CD14-positive monocyte (primary cell): ENCODE data around the gene BCO1. TPM values are rescaled to one million over a fixed set of nuclear protein-coding genes. Genes with fewer than 3 reads are reported as not detected.

Experiments
- DNase-seq, 3 donors: peaks; one replicate each; pipeline ENCODE4 v3.0.0-alpha.2; 2011 to 2022
- H2AFZ ChIP-seq: 2 replicates; pipeline ENCODE4 v1.6.0; 2012; ENCODE audit warnings: mild to moderate bottlenecking, low read depth, low read length, inconsistent platforms; ENCODE audit not compliant: insufficient read depth, poor library complexity, severe bottlenecking
- H3K27ac ChIP-seq, 2 donors: 1 replicate in 1 of 2; 2 replicates in 1 of 2; pipeline ENCODE4 v1.5.1; 2012 to 2013; ENCODE audit warnings: low read length in 2 of 2, control low read depth in 1 of 2, inconsistent platforms in 1 of 2, low read depth in 1 of 2, mild to moderate bottlenecking in 1 of 2
- H3K27me3 ChIP-seq, 2 donors: one replicate each; pipeline versions ENCODE4 v1.6.0 to v1.6.1; 2011 to 2013; ENCODE audit warnings: low read length in 2 of 2; ENCODE audit not compliant: control insufficient read depth in 2 of 2, insufficient read depth in 2 of 2
- H3K36me3 ChIP-seq, 2 donors: replicated peaks in 1 of 2; 1 replicate in 1 of 2; 2 replicates in 1 of 2; pipeline versions ENCODE4 v1.5.1 to v1.6.1; 2012 to 2013; ENCODE audit warnings: low read length in 2 of 2, control low read depth in 1 of 2, inconsistent platforms in 1 of 2, mild to moderate bottlenecking in 1 of 2; ENCODE audit not compliant: insufficient read depth in 2 of 2, control insufficient read depth in 1 of 2
- H3K4me1 ChIP-seq, 2 donors: 1 replicate in 1 of 2; 2 replicates in 1 of 2; pipeline versions ENCODE4 v1.5.1 to v1.6.1; 2012 to 2013; ENCODE audit warnings: low read length in 2 of 2, control low read depth in 1 of 2, inconsistent platforms in 1 of 2, mild to moderate bottlenecking in 1 of 2, moderate library complexity in 1 of 2; ENCODE audit not compliant: insufficient read depth in 2 of 2, control insufficient read depth in 1 of 2
- H3K4me2 ChIP-seq: replicated peaks from 2 replicates; pipeline ENCODE3; 2012; ENCODE audit warnings: low read length, moderate library complexity, mild to moderate bottlenecking; ENCODE audit not compliant: poor library complexity, severe bottlenecking; ENCODE audit errors: extremely low read depth
- H3K4me3 ChIP-seq, 3 experiments: fragments of 200-600 bp in 1 of 3; sonication (generic) in 1 of 3; replicated peaks in 1 of 3; 1 replicate in 2 of 3; 2 replicates in 1 of 3; pipeline ENCODE4 v1.5.1; 2011 to 2013; ENCODE audit warnings: low read length in 3 of 3, mild to moderate bottlenecking in 3 of 3, control low read depth in 2 of 3, low read depth in 2 of 3, inconsistent platforms in 1 of 3, moderate library complexity in 1 of 3
- H3K79me2 ChIP-seq: 2 replicates; pipeline ENCODE4 v1.6.0; 2012; ENCODE audit warnings: mild to moderate bottlenecking, control low read depth, inconsistent platforms, low read length, moderate library complexity; ENCODE audit not compliant: insufficient read depth
- H3K9ac ChIP-seq: 2 replicates; pipeline ENCODE4 v1.6.0; 2017; ENCODE audit warnings: low read length, mild to moderate bottlenecking; ENCODE audit not compliant: insufficient read depth, poor library complexity, severe bottlenecking
- H3K9me3 ChIP-seq, 2 donors: replicated peaks in 1 of 2; 1 replicate in 1 of 2; 2 replicates in 1 of 2; pipeline versions ENCODE4 v1.5.1 to v1.6.1; 2012 to 2013; ENCODE audit warnings: low read length in 2 of 2, control low read depth in 1 of 2; ENCODE audit not compliant: control insufficient read depth in 1 of 2, insufficient read depth in 1 of 2
- H4K20me1 ChIP-seq: 2 replicates; pipeline ENCODE4 v1.6.0; 2012; ENCODE audit warnings: mild to moderate bottlenecking, low read length, control low read depth, moderate library complexity; ENCODE audit not compliant: insufficient read depth
- H3K27ac Mint-ChIP-seq, 7 donors: one replicate each; pipeline ENCODE4 v1.8.0; 2020; ENCODE audit warnings: mild to moderate bottlenecking in 7 of 7, mixed read lengths in 7 of 7, moderate library complexity in 6 of 7, inconsistent platforms in 2 of 7
- H3K27me3 Mint-ChIP-seq, 3 donors: one replicate each; pipeline ENCODE4 v1.8.0; 2021 to 2022; ENCODE audit warnings: low read depth in 3 of 3, mild to moderate bottlenecking in 3 of 3, mixed read lengths in 3 of 3, moderate library complexity in 3 of 3, inconsistent platforms in 1 of 3
- H3K36me3 Mint-ChIP-seq, 2 donors: one replicate each; pipeline ENCODE4 v1.8.0; 2020; ENCODE audit warnings: mixed read lengths in 2 of 2, inconsistent platforms in 1 of 2, mild to moderate bottlenecking in 1 of 2
- H3K4me1 Mint-ChIP-seq: one replicate; pipeline ENCODE4 v1.8.0; 2020; ENCODE audit warnings: mild to moderate bottlenecking, mixed read lengths
- H3K4me3 Mint-ChIP-seq, 2 donors: one replicate each; pipeline ENCODE4 v1.8.0; 2020; ENCODE audit warnings: mild to moderate bottlenecking in 2 of 2, mixed read lengths in 2 of 2, moderate library complexity in 1 of 2
- H3K9me3 Mint-ChIP-seq, 7 donors: one replicate each; pipeline ENCODE4 v1.8.0; 2020 to 2022; ENCODE audit warnings: mixed read lengths in 7 of 7, mild to moderate bottlenecking in 6 of 7, moderate library complexity in 6 of 7, inconsistent platforms in 2 of 7
- WGBS: methylation state at CpG from one replicate; pipeline ENCODE4 v1.1.5; 2013; ENCODE audit warnings: missing lambda C conversion rate; ENCODE audit not compliant: insufficient coverage; 5-methylcytosine and 5-hydroxymethylcytosine counted together
- intact Hi-C, 2 donors: fragments of 100-400 bp; cut with micrococcal nuclease; formaldehyde crosslinking; loops; one replicate each; pipeline versions ENCODE4 v1.15.0 to v1.15.1; 2023
- polyA plus RNA-seq, 3 donors: library from polyadenylated mRNA; depleted of rRNA in 1 of 3; unstranded in 2 of 3; stranded (reverse) in 1 of 3; fragments of 300-500 nt in 2 of 3; fragments of >200 nt in 1 of 3; fragmentation: Illumina TruSeq in 2 of 3; gene quantifications; 1 replicate in 2 of 3; 2 replicates in 1 of 3; pipeline ENCODE4 v1.2.3, GENCODE V29; 2012 to 2021
- TF ChIP-seq, protein P1 (sequence below): fragments of 200-600 bp; IDR thresholded peaks from one replicate; pipeline ENCODE4 v1.8.0; 2022; ENCODE audit warnings: antibody characterized with exemption, mild to moderate bottlenecking

Gene BCO1
- polyA plus RNA-seq, 3 donors: not detected

DNA sequence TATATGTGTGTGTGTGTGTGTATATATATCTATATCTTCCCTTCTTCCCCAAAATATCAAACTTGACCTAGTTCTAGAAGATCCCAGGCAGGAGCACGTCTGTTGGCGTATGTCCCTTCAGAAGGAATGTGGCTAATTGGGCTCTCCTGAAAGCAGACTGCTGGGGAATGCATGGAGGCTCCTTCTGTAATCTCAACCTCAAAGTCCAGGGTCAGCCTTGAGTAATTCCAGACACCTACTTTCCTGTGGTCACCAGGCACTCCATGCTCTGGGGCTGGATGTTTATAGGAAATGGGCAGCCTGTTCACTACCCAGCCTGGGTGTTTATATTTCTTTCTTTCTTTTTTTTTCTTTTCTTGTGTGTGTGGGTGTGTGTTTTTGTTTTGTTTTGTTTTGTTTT, 13.4 kb downstream of the BCO1 start:
- Mint-ChIP-seq H3K4me1 (no peaks in the 10 kb centered on the region), H3K4me3 (no peak overlapping the region), H3K9me3 (peaks cover 0 to 2% (median 0%) of the 10 kb centered on the region in 7 donors), H3K36me3 (no peaks in the 10 kb centered on the region), H3K27me3 (peaks cover 0 to 7% (median 2%) of the 10 kb centered on the region in 3 donors), H3K27ac (no peak overlapping the region)
- no peaks in the 10 kb centered on the region for H4K20me1 ChIP-seq
- H3K36me3 ChIP-seq: no peaks in the 10 kb centered on the region
- no peak for DNase-seq
- TF ChIP-seq, protein P1, sequence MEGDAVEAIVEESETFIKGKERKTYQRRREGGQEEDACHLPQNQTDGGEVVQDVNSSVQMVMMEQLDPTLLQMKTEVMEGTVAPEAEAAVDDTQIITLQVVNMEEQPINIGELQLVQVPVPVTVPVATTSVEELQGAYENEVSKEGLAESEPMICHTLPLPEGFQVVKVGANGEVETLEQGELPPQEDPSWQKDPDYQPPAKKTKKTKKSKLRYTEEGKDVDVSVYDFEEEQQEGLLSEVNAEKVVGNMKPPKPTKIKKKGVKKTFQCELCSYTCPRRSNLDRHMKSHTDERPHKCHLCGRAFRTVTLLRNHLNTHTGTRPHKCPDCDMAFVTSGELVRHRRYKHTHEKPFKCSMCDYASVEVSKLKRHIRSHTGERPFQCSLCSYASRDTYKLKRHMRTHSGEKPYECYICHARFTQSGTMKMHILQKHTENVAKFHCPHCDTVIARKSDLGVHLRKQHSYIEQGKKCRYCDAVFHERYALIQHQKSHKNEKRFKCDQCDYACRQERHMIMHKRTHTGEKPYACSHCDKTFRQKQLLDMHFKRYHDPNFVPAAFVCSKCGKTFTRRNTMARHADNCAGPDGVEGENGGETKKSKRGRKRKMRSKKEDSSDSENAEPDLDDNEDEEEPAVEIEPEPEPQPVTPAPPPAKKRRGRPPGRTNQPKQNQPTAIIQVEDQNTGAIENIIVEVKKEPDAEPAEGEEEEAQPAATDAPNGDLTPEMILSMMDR: no peak
- H3K4me3 ChIP-seq: no peak overlapping the region
- H3K79me2 ChIP-seq: no peaks in the 10 kb centered on the region
- H3K27me3 ChIP-seq: no peaks in the 10 kb centered on the region
- no peaks in the 10 kb centered on the region for H3K4me1 ChIP-seq
- intact Hi-C loops: no loop called here
- no peak overlapping the region for H3K9ac ChIP-seq
- H3K9me3 ChIP-seq: no peaks in the 10 kb centered on the region
- no peak overlapping the region for H2AFZ ChIP-seq
- H3K27ac ChIP-seq: no peak overlapping the region
- H3K4me2 ChIP-seq: no peak overlapping the region
- WGBS: no CpG with 5 or more reads among the region's 2 CpGs

- H3K27me3 ChIP-seq: no peaks in the 10 kb centered on the region
- WGBS: 90% methylated on average over 3 of the region's 5 CpGs
- Mint-ChIP-seq H3K4me1 (no peaks in the 10 kb centered on the region), H3K36me3 (no peaks in the 10 kb centered on the region), H3K9me3 (peaks cover 0 to 2% (median 0%) of the 10 kb centered on the region in 7 donors), H3K4me3 (no peak overlapping the region), H3K27me3 (peaks cover 2 to 5% (median 3%) of the 10 kb centered on the region in 3 donors), H3K27ac (no peak overlapping the region)
- no peak overlapping the region for H3K9ac ChIP-seq
- no peaks in the 10 kb centered on the region for H3K9me3 ChIP-seq
- no peaks in the 10 kb centered on the region for H3K79me2 ChIP-seq
- no peak overlapping the region for H3K4me2 ChIP-seq
- no peaks in the 10 kb centered on the region for H3K4me1 ChIP-seq
- H2AFZ ChIP-seq: no peak overlapping the region
- intact Hi-C loops: no loop called here
- no peaks in the 10 kb centered on the region for H4K20me1 ChIP-seq
- TF ChIP-seq, protein P1: no peak
- H3K4me3 ChIP-seq: no peak overlapping the region
- DNase-seq: no peak
- no peak overlapping the region for H3K27ac ChIP-seq
- H3K36me3 ChIP-seq: no peaks in the 10 kb centered on the region
Observed at GRCh38 chr16:81253141-81253540, 14.7 kb downstream of the BCO1 start.
